GM21423 (cell line): ENCODE measurements around the gene RNU1-2.
"Not testable (repeated sequence)": the region's sequence is repeated elsewhere in the genome, so short reads cannot be mapped to it uniquely, and the experiment has no call there.

Experiments
- ATAC-seq: cut with Tn5 transposase; IDR thresholded peaks from one replicate; pipeline ENCODE4 v1.9.1; 2021; ENCODE audit warnings: mild to moderate bottlenecking, moderate library complexity; ENCODE audit not compliant: unreplicated experiment

RNU1-2 gene

GRCh38 chr1:16888860-16889816, 6.6 kb upstream of the RNU1-2 start:
- no peak for ATAC-seq

GRCh38 chr1:16890539-16891021, 5.2 kb upstream of the RNU1-2 start:
- not testable (repeated sequence) for ATAC-seq

DNA sequence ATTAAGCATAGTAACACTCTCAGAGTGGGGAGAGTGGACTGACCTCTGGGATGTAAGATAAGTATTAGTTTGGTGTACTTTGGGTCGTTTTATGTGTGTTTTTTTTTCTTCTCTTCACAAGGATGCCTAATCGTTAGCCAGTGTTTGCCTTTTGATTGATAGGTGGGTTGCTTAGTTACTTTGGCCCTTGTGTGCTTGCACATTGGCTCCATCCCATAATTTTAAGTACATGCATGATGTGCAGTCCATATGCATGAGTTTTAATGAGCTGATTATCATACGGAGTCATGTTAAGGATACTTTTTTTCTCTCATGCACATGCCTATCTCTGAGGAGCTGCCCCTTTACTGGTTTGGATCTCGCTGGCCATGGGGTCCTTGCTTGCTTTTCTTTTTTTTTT, 4.7 kb upstream of the RNU1-2 start:
- not testable (repeated sequence) for ATAC-seq

- not testable (repeated sequence) for ATAC-seq
Measured at GRCh38 chr1:16892978-16893525, 2.7 kb upstream of the RNU1-2 start.

- ATAC-seq: not testable (repeated sequence)
Measured at GRCh38 chr1:16893796-16894195, 2.0 kb upstream of the RNU1-2 start.

DNA sequence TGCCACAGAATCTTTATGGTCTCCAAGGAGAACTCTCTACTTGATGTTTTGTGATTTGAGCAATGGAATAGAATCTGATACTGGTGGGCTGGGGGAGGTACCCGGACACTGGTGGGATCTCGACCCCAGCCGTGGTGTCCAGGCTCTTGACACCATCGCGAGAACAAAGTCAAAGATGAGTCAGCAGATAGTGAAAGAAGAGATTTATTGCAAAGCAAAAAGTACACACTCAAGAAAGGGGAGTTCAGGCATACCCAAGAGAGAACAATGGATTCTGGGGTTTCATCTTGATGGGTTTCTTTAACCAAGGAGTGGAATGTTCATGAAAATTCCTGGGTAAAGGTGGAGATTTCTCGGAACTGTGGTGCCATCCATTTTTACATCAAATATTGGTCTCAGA, 1.4 kb upstream of the RNU1-2 start:
- ATAC-seq: not testable (repeated sequence)

DNA sequence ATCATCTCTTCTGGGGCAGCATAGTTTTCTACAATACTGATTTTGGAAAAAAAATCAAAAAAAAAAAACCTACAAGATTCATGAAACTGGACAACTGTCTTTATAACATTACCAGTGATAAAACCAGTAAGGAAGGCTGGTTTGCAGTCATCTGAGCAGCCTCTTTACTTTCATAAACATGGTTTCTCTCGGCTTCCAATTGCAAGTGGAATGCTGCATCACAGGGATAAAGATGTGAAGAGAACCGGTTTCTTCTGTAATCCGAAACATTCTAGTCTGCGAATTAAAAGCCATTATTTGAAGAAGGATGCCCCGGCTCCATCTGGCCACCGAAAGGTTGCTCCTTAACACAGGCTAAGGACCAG, 565 bp upstream of the RNU1-2 start:
- ATAC-seq: not testable (repeated sequence)

DNA sequence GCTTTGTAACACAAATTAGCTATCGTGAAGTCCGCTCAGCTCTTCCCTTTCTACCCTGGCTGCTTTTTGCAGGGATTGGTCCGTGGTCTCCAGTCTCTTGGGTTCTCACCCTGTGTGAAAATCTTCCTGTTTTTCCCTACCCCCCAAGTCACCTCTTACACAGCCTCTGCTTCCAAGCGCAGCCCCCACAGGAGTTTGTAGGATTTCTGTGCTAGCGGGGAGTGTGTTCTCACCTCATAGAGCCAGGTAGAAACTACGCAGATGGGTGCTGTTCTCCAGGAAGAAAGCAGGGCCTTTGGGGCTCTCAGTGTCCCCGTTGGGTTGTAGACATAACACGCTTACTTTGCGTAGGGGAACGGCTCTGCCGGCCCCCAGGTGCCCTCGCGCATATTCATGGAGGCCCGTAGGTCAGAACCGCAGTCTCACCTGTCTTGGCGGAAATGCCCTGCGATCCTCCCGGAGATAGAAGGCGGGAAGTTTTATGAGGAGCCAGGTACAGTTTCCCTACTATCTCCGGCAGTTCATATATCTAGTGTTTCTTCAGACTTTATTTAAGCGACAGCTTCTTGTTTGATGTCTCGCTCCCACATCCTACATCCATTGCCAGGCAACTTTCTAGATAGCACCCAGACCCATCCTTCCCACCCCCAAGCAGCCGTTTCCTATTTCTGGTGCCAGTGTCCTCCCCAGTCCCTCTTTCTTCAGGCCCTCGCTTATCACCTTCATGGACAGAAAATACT, 706 bp downstream of the RNU1-2 start:
- ATAC-seq: not testable (repeated sequence)

- not testable (repeated sequence) for ATAC-seq
Measured at GRCh38 chr1:16897653-16898052, 1.9 kb downstream of the RNU1-2 start.

GRCh38 chr1:16898298-16898697, 2.5 kb downstream of the RNU1-2 start:
- ATAC-seq: not testable (repeated sequence)

DNA sequence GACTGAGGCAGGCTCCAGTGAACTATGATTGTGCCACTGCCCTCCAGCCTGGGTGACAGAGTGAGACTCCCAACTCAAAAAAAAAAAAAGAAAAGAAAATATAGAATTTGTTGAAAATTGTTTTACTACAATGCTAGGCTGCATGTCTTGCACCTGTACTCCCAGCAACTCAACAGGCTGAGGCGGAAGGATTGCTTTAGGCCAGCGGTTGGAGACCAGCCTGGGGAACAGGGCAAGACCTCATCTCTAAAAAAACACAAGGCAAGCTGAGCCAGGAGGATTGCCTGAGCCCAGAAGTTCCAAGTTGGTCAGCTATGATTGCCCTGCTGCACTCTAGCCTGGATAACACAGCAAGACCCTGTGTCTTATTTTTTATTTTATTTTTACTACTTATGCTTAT, 3.2 kb downstream of the RNU1-2 start:
- ATAC-seq: not testable (repeated sequence)

DNA sequence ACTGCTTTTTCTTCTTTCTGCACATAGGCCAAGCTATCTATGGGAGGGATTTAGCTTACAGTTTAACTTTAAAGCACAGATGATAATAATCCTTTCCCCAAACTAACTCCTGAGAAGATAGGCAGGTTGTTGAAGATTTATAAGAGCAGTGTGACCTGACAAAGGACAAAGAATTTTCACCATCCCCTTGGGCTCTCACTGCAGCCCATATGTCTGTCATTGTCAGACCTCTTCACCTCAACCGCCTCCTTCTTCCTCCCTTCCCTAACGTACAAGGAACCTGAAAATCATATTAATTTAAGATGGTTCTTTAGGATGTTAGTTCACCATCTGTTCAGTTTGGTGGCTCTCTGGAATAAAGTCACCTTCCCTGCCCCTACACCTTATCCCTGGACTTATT, 5.0 kb downstream of the RNU1-2 start:
- no peak for ATAC-seq

- ATAC-seq: not testable (repeated sequence)
Measured at GRCh38 chr1:16901371-16901770, 5.6 kb downstream of the RNU1-2 start.

- ATAC-seq: no peak
Measured at GRCh38 chr1:16903054-16903453, 7.3 kb downstream of the RNU1-2 start.

GRCh38 chr1:16903458-16903796, 7.6 kb downstream of the RNU1-2 start:
- no peak for ATAC-seq

DNA sequence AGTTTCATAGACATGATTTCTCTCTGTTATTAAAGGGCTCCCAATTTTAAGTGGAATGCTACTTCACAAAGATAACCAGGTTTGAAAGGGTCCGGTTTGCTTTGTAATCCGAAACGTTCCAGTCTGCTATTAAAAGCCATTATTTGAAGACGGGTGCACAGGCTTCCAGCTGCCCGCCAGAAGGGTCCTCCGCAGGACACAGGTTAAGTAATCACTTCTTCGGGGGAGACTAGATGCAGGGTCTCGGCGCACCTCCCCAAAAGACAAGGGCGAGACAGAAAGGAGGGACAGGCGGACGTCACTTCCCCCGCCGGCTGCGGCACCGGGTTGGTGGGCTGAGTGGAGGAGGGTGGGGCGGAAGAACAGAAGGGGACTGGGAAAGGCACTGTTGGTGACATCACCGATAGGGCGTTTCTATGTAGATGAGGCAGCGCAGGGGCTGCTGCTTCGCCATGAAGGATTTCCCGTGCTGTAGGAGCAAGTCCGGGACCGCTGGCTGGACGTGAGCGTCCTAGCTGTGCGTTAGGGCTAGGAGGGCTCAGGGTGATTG, 8.9 kb downstream of the RNU1-2 start:
- peak; percentile 88 for ATAC-seq

DNA sequence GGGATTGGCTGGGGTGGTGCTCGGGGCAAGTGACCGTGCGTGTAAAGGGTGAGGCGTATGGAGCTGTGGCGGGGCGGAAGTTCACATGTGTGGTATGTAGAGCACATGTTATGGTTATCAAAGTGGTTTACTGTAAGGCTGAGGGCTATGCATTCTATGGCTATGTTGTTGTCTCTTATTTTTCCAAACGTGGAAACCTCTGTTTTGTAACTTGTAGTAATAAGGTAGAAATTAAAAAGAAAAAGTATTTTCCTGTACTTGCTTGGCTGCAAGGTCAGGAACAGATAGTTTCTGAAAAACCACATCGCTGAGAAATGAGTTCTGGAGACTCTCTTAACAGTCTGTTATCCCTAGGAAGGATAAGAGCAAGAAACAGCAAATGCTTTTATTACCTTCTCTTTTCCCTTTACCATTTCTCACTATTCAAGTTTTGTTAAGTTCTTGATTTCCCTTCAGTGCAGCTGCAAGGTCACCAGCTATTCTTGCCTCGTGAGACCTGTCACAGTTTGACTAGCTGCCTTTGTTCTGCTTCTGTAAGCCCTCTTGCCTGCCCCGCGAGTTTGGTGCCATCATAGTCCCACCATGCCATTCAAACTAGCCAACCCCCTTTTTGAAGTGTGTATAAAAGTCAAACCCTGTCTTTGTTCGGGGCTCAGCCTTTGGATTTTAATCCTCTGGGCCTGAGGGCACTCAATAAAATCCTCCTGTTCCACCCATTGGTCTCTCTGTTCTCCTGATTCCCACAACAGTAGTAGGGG, 9.5 kb downstream of the RNU1-2 start:
- peak; percentile 66 for ATAC-seq

DNA sequence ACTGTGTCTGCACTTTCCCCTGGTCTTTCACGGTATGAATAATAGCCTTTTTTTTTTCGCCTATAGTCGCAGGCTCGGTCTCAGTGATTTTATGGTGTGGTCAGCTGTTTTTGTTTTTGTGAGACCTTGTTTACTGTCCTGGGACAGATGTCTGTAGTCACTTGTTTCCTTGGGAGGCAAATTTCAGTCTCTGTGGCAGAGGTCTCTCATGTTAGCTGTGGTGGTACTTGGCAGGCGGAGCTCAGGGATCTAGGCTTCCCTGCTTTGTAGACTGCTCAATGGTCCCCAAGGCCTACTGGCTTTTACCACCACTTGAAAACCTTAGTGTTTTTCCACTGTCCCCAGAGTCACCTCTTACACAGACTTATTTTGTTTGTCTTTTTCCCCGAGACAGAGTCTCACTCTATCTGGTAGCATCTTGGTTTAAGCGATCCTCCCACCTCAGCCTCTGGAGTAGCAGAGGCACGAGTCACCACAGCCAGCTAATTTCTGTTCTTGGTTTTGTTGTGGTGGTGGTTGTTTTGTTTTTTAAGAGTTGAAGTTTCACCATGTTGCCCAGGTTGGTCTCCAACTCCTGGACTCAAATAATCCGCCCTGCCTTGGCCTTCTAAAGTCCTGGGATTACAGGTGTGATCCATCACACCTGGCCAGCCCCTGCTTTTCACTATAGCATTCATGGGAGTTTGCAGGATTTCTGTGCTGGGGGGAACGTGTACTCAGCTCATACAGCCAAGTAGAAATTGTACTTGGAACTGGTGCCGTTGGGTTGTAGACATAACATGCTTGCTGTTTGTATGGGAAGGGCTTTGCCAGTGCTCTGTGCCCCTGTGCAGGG, 10.3 kb downstream of the RNU1-2 start:
- ATAC-seq: no peak

GRCh38 chr1:16906873-16907272, 11.1 kb downstream of the RNU1-2 start:
- no peak for ATAC-seq
